GM23248 (cell line): ENCODE measurements around the gene ALDH1A2.

ENCODE experiments used
- EZH2 ChIP-seq: fragments of 200-600 bp; sonication (generic); IDR thresholded peaks from 2 replicates; pipeline ENCODE4 v1.6.1; 2018; ENCODE audit warnings: antibody characterized with exemption, mild to moderate bottlenecking; ENCODE audit not compliant: insufficient read depth, poor library complexity, severe bottlenecking
- EZH2phosphoT487 ChIP-seq: fragments of 200-600 bp; sonication (generic); IDR thresholded peaks from 2 replicates; pipeline ENCODE4 v1.6.1; 2018; ENCODE audit warnings: antibody characterized with exemption, moderate library complexity, mild to moderate bottlenecking, low read depth; ENCODE audit not compliant: insufficient read depth

- TF ChIP-seq EZH2 (no peak), EZH2phosphoT487 (no peak)
These were observed 103.6 kb downstream of the ALDH1A2 start for GRCh38 chr15:57961919-57962318.
